CD4-positive, CD25-positive, alpha-beta regulatory T cell (primary cell): Measurements from ENCODE around the gene ANGPTL4. TPM values are rescaled to one million over a fixed set of nuclear protein-coding genes. Genes with fewer than 3 reads are reported as not detected.

Source experiments
- ATAC-seq, 2 donors: fragments of 150-1000 bp; cut with Tn5 transposase; one replicate each; pipeline ENCODE4 v1.10.0; 2021; ENCODE audit warnings: low read depth in 2 of 2, moderate number of reproducible peaks in 2 of 2, moderate library complexity in 1 of 2
- DNase-seq, 3 donors: peaks; one replicate each; pipeline versions ENCODE4 v3.0.0 to v3.0.0-alpha.2; 2012 to 2022; ENCODE audit warnings: mixed read lengths in 1 of 3
- H3K27ac ChIP-seq: one replicate; pipeline ENCODE4 v1.7.0; 2013; ENCODE audit warnings: mild to moderate bottlenecking, low read length; ENCODE audit not compliant: insufficient read depth, poor library complexity, severe bottlenecking
- H3K27me3 ChIP-seq: one replicate; pipeline ENCODE4 v1.7.0; 2013; ENCODE audit warnings: low read length; ENCODE audit not compliant: control insufficient read depth, insufficient read depth
- H3K36me3 ChIP-seq: one replicate; pipeline ENCODE4 v1.7.0; 2013; ENCODE audit warnings: mild to moderate bottlenecking, low read length, moderate library complexity; ENCODE audit not compliant: control insufficient read depth, insufficient read depth
- H3K4me1 ChIP-seq: 2 replicates; pipeline ENCODE4 v1.7.0; 2013; ENCODE audit warnings: mild to moderate bottlenecking, low read length; ENCODE audit not compliant: insufficient read depth, control insufficient read depth, poor library complexity, severe bottlenecking
- H3K4me3 ChIP-seq: one replicate; pipeline ENCODE4 v1.7.0; 2013; ENCODE audit warnings: low read depth, mild to moderate bottlenecking, low read length, moderate library complexity
- H3K9me3 ChIP-seq, 2 experiments: 1 replicate in 1 of 2; 2 replicates in 1 of 2; pipeline ENCODE4 v1.7.0; 2013; ENCODE audit warnings: low read length in 2 of 2, mild to moderate bottlenecking in 1 of 2, moderate library complexity in 1 of 2; ENCODE audit not compliant: control insufficient read depth in 2 of 2
- H3K27ac Mint-ChIP-seq, 3 donors: one replicate each; pipeline ENCODE4 v1.8.0; 2020 to 2022; ENCODE audit warnings: mild to moderate bottlenecking in 3 of 3, mixed read lengths in 3 of 3, moderate library complexity in 2 of 3
- H3K27me3 Mint-ChIP-seq: one replicate; pipeline ENCODE4 v1.8.0; 2022; ENCODE audit warnings: mild to moderate bottlenecking, mixed read lengths
- H3K36me3 Mint-ChIP-seq: one replicate; pipeline ENCODE4 v1.8.0; 2020; ENCODE audit warnings: mixed read lengths
- H3K4me1 Mint-ChIP-seq, 4 donors: one replicate each; pipeline ENCODE4 v1.8.0; 2020 to 2022; ENCODE audit warnings: mixed read lengths in 4 of 4, mild to moderate bottlenecking in 1 of 4
- H3K4me3 Mint-ChIP-seq, 4 donors: one replicate each; pipeline ENCODE4 v1.8.0; 2020 to 2022; ENCODE audit warnings: mild to moderate bottlenecking in 4 of 4, mixed read lengths in 4 of 4, moderate library complexity in 3 of 4
- H3K9me3 Mint-ChIP-seq, 7 donors: one replicate each; pipeline ENCODE4 v1.8.0; 2020 to 2022; ENCODE audit warnings: mixed read lengths in 7 of 7, mild to moderate bottlenecking in 3 of 7, moderate library complexity in 2 of 7
- polyA plus RNA-seq, 4 donors: library from polyadenylated mRNA; unstranded; fragments of 300-500 nt; fragmentation: Illumina TruSeq; gene quantifications; one replicate each; pipeline ENCODE4 v1.2.3, GENCODE V29; 2021
- total RNA-seq: library from RNA; stranded (reverse); gene quantifications from one replicate; pipeline ENCODE4 v1.2.3, GENCODE V29; 2022

ANGPTL4 gene
- total and polyA plus RNA-seq, 5 donors from 2014 or later = not detected

- Histone ChIP-seq H3K4me3 (peak within 1 kb of the TSS; percentile 85), H3K36me3 (peaks cover 14% of the 10 kb centered on the region), H3K27ac (peak within 1 kb of the TSS; percentile 89), H3K4me1 (peaks cover 35% of the 10 kb centered on the region), H3K9me3 (no peaks in the 10 kb centered on the region), H3K27me3 (no peaks in the 10 kb centered on the region)
- peak within 1 kb of the TSS; percentile 99 for H3K27ac Mint-ChIP-seq
- ATAC-seq (peak; percentile 95 to 96), DNase-seq (peak; percentile 95 to 97 (median 97))
- H3K36me3 Mint-ChIP-seq = no peaks in the 10 kb centered on the region
- no peaks in the 10 kb centered on the region for H3K9me3 Mint-ChIP-seq
- no peaks in the 10 kb centered on the region for H3K27me3 Mint-ChIP-seq
- H3K4me1 Mint-ChIP-seq = peaks cover 3 to 44% (median 18%) of the 10 kb centered on the region in 4 donors
- peak within 1 kb of the TSS; percentile 96 to 99 (median 98) for H3K4me3 Mint-ChIP-seq
Observed at GRCh38 chr19:8321067-8321985, 42.6 kb upstream of the ANGPTL4 start, which contains the start of the genes NDUFA7 and RPS28. Gene NDUFA7, minus strand, starts transcription at chr19:8321375. Its CDS starts 17 bp downstream, at chr19:8321358. Gene RPS28, plus strand, starts transcription at chr19:8321496. Its CDS starts 35 bp downstream, at chr19:8321531.

- Histone ChIP-seq H3K4me3 (peak overlapping the region; percentile 84), H3K36me3 (peaks cover 12% of the 10 kb centered on the region), H3K27ac (peak overlapping the region; percentile 89), H3K9me3 (no peaks in the 10 kb centered on the region), H3K27me3 (no peaks in the 10 kb centered on the region), H3K4me1 (peaks cover 35% of the 10 kb centered on the region)
- Mint-ChIP-seq H3K4me1 (peaks cover 3 to 41% (median 18%) of the 10 kb centered on the region in 4 donors), H3K27ac (peak overlapping the region; percentile 99), H3K36me3 (no peaks in the 10 kb centered on the region), H3K4me3 (peak overlapping the region; percentile 96 to 99 (median 98)), H3K27me3 (no peaks in the 10 kb centered on the region), H3K9me3 (no peaks in the 10 kb centered on the region)
- ATAC-seq (no peak), DNase-seq (no peak)
Observed at GRCh38 chr19:8321986-8322637, 41.8 kb upstream of the ANGPTL4 start.

GRCh38 chr19:8322638-8322997 lies 41.3 kb upstream of the ANGPTL4 start:
- Mint-ChIP-seq H3K27me3 (no peaks in the 10 kb centered on the region), H3K4me1 (peaks cover 3 to 41% (median 18%) of the 10 kb centered on the region in 4 donors), H3K9me3 (no peaks in the 10 kb centered on the region), H3K36me3 (no peaks in the 10 kb centered on the region), H3K27ac (peak overlapping the region; percentile 26 to 99 (median 99)), H3K4me3 (peak overlapping the region; percentile 96 to 99 (median 98))
- Histone ChIP-seq H3K27me3 (no peaks in the 10 kb centered on the region), H3K4me1 (peaks cover 35% of the 10 kb centered on the region), H3K27ac (peak overlapping the region; percentile 89), H3K4me3 (peak overlapping the region; percentile 84), H3K36me3 (peaks cover 12% of the 10 kb centered on the region), H3K9me3 (no peaks in the 10 kb centered on the region)
- DNase-seq (no peak), ATAC-seq (no peak)

GRCh38 chr19:8323781-8324185 lies 40.2 kb upstream of the ANGPTL4 start:
- Histone ChIP-seq H3K36me3 (peaks cover 12% of the 10 kb centered on the region), H3K27ac (no peak overlapping the region), H3K4me1 (peaks cover 35% of the 10 kb centered on the region), H3K9me3 (no peaks in the 10 kb centered on the region), H3K4me3 (no peak overlapping the region), H3K27me3 (no peaks in the 10 kb centered on the region)
- Mint-ChIP-seq H3K4me1 (peaks cover 3 to 41% (median 18%) of the 10 kb centered on the region in 4 donors), H3K9me3 (no peaks in the 10 kb centered on the region), H3K27ac (no peak overlapping the region), H3K4me3 (peak overlapping the region; percentile 16 to 99 (median 68)), H3K27me3 (no peaks in the 10 kb centered on the region), H3K36me3 (no peaks in the 10 kb centered on the region)
- ATAC-seq = no peak
- DNase-seq = no peak

GRCh38 chr19:8324186-8325050 lies 39.5 kb upstream of the ANGPTL4 start:
- H3K36me3 ChIP-seq = peaks cover 12% of the 10 kb centered on the region
- H3K4me3 ChIP-seq = no peak overlapping the region
- peaks cover 3 to 41% (median 18%) of the 10 kb centered on the region in 4 donors for H3K4me1 Mint-ChIP-seq
- H3K27ac Mint-ChIP-seq = no peak overlapping the region
- H3K27ac ChIP-seq = no peak overlapping the region
- H3K27me3 ChIP-seq = no peaks in the 10 kb centered on the region
- H3K4me3 Mint-ChIP-seq = no peak overlapping the region
- H3K4me1 ChIP-seq = peaks cover 35% of the 10 kb centered on the region
- H3K9me3 Mint-ChIP-seq = no peaks in the 10 kb centered on the region
- DNase-seq = no peak
- H3K27me3 Mint-ChIP-seq = no peaks in the 10 kb centered on the region
- no peak for ATAC-seq
- no peaks in the 10 kb centered on the region for H3K36me3 Mint-ChIP-seq
- H3K9me3 ChIP-seq = no peaks in the 10 kb centered on the region

GRCh38 chr19:8325454-8325853 lies 38.5 kb upstream of the ANGPTL4 start:
- H3K4me1 Mint-ChIP-seq = peaks cover 0 to 31% (median 11%) of the 10 kb centered on the region in 4 donors
- no peak overlapping the region for H3K27ac ChIP-seq
- H3K27ac Mint-ChIP-seq = no peak overlapping the region
- H3K36me3 Mint-ChIP-seq = no peaks in the 10 kb centered on the region
- no peaks in the 10 kb centered on the region for H3K9me3 Mint-ChIP-seq
- peaks cover 28% of the 10 kb centered on the region for H3K4me1 ChIP-seq
- no peaks in the 10 kb centered on the region for H3K27me3 ChIP-seq
- ATAC-seq (no peak), DNase-seq (no peak)
- no peak overlapping the region for H3K4me3 ChIP-seq
- H3K4me3 Mint-ChIP-seq = peak overlapping the region in 1 of 4 donors; percentile 47
- H3K9me3 ChIP-seq = no peaks in the 10 kb centered on the region
- H3K27me3 Mint-ChIP-seq = no peaks in the 10 kb centered on the region
- H3K36me3 ChIP-seq = peaks cover 12% of the 10 kb centered on the region

- no peak overlapping the region for H3K4me3 ChIP-seq
- no peaks in the 10 kb centered on the region for H3K36me3 ChIP-seq
- ATAC-seq (no peak), DNase-seq (no peak)
- H3K9me3 ChIP-seq = no peaks in the 10 kb centered on the region
- Mint-ChIP-seq H3K4me3 (no peak overlapping the region), H3K9me3 (no peaks in the 10 kb centered on the region), H3K4me1 (peaks cover 0 to 2% (median 0%) of the 10 kb centered on the region in 4 donors), H3K27me3 (no peaks in the 10 kb centered on the region), H3K36me3 (no peaks in the 10 kb centered on the region), H3K27ac (peak overlapping the region in 1 of 3 donors; percentile 50)
- H3K27ac ChIP-seq = no peak overlapping the region
- H3K27me3 ChIP-seq = no peaks in the 10 kb centered on the region
- H3K4me1 ChIP-seq = peaks cover 9% of the 10 kb centered on the region
Observed at GRCh38 chr19:8329996-8330395, 34.0 kb upstream of the ANGPTL4 start.
